NCI-H2107 treated with DMSO at 0.1 percent for 48 hours (cell line): ENCODE results near the gene OR10P1.
"Not testable (repeated sequence)": the region's sequence is repeated elsewhere in the genome, so short reads cannot be mapped to it uniquely, and the experiment has no call there.

Experiments used
- DNase-seq: peaks from one replicate; lab custom pipeline; 2025; ENCODE audit not compliant: unreplicated experiment; lab: John Stamatoyannopoulos, UW

OR10P1 gene

DNA sequence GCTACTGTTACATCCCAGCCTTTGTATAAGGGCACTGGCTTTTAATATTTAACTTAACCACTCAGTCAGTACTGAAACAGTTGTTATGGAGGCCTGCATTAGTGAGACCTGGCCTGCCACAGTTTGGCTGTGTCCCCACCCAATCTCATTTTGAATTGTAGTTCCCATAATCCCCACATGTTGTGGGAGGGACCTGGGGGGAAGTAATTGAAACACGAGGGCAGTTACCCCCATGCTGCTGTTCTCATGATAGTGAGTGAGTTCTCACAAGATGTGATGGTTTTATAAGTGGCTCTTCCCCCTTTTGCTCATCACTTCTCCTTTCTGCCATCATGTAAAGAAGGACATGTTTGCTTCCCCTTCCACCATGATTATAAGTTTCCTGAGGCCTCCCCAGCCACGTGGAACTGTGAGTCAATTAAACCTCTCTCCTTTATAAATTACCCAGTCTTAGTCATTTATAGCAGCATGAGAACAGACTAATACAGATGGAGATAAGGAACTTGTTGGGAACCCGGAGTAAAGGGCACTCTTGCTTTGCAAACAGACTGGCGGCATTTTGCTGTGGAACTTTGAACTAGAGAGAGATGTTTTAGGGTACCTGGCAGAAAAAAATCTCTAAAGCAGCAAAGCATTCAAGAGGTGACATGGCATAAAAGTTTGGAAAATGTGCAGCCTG is 14.1 kb downstream of the OR10P1 start:
- not testable (repeated sequence) for DNase-seq

DNA sequence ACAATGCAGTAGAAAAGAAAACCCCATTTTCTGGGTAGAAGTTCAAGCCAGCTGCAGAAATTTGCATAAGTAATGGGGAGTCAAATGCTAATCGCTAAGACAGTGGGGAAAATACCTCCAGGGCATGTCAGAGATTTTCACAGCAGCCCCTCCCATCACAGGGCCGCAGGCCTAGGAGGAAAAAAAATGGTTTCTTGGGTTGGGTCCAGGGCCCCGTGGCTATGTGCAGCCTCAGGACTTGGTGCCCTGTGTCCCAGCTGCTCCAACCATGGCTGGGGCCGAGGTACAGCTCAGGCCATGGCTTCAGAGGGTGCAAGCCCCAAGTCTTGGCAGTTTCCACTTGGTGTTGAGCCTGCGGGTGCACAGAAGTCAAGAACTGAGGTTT is 14.6 kb downstream of the OR10P1 start:
- no peak for DNase-seq

DNA sequence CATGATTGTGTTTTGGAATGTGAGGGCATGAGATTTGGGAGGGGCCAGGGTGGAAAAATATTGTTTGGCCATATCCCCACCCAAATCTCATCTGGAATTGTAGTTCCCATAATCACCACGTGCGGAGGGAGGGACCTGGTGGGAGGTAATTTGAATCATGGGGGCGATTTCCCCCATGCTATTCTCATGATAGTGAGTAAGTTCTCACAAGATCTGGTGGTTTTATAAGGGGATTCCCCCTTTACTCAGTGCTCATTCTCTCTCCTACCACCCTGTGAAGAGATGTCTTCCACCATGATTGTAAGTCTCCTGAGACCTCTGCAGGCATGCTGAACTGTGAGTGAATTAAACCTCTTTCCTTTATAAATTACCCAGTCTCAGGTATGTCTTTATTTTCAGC is 15.7 kb downstream of the OR10P1 start:
- DNase-seq, result no peak

GRCh38 chr12:55653031-55653430 is 16.3 kb downstream of the OR10P1 start:
- no peak for DNase-seq

- no peak for DNase-seq
These were observed 18.0 kb downstream of the OR10P1 start for GRCh38 chr12:55654511-55655214.

DNA sequence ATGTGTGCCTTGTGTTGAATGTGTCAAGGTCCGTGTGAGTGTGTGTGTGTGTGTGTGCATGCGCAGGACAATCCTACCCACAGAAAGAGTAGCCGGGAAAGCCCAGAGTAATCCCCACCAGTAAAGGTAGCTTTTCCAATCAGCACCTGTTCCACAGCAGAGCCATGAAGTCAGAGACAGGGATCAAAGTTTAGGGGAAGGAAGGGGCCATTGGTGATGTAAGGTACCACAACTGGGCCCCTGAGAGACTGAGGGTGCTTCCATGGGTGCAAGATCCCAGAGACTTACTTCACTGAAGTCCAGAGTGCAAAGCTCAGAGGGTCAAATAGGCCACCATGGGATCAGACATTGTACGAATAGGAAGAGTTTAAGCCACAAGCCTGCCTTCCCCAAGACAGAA is 20.5 kb downstream of the OR10P1 start:
- DNase-seq, result no peak

DNA sequence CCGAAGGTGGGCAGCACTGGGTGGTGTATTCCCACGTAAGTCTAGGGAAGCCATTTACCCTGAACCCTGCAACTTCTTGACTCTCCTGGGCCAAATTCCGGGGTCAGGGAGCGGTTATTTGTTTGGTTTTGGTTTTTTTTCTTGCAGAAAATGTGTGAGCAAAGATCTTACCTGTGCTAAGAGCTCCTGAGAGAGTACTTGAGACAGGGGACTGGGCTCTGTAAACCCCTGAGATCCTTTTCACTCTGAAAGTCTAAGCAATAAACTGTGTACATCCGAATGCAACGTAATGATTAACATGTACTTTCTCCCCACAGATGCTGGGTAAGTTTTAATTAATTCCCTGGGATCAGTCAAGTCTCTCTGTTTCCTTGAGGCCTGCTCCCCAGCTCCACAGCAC is 21.5 kb downstream of the OR10P1 start:
- no peak for DNase-seq

DNA sequence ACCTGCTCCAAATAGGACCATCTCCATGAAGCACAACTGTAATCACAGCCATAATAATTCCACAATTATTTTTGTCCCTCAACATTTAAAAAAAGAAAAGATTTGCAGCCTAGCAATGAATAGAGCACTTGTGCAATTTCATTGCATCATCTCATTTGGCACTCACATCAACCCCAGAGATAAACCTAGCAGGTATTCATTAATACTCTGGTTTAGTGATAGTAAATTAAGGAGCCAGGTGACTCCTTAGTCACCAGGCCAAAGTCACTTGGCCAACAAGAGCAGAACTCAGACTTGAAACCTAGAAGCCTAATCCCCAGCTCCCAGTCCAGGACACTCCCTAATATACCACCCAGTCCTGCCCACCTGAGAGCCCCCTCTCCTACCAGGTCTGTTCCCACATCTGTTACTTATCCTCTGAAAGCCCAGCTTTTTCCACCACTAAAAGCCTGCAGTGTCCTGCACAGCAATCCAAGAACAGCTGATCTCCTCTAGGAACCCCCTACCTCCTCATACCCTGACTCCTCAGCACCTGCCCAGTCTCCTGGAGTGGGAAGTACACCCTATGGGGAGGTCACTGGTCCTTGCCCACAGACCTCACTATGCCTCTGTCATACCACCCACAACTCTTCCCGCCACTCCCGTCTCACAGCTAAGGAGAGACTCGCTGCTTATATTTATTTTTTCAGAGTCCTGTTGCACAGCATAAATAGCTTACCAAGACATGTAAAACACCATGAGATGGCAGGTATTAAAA is 22.1 kb downstream of the OR10P1 start:
- no peak for DNase-seq

GRCh38 chr12:55659486-55660385 is 23.0 kb downstream of the OR10P1 start:
- DNase-seq, result no peak

GRCh38 chr12:55663391-55663790 is 26.7 kb downstream of the OR10P1 start:
- no peak for DNase-seq

DNA sequence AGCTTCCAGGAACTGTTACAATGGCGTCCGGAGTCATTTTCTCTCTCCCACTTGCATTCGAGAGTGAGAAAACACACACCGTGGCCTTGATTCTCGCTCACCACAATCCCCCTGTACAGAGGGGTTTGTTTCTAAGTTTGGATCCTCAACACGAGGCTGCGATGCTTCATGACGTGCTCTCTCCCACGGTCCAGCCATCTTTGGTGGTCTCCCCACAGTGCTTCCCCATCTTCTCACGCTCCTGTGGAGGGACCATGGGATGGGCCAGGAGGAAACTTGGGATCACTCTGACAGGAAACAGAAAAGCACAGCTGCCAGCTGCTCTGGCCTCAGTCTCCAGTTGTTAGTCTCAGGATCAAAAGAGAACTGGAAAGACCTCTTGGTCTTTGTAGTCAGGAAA is 28.1 kb downstream of the OR10P1 start:
- no peak for DNase-seq

GRCh38 chr12:55666508-55666907 is 29.8 kb downstream of the OR10P1 start:
- no peak for DNase-seq

DNA sequence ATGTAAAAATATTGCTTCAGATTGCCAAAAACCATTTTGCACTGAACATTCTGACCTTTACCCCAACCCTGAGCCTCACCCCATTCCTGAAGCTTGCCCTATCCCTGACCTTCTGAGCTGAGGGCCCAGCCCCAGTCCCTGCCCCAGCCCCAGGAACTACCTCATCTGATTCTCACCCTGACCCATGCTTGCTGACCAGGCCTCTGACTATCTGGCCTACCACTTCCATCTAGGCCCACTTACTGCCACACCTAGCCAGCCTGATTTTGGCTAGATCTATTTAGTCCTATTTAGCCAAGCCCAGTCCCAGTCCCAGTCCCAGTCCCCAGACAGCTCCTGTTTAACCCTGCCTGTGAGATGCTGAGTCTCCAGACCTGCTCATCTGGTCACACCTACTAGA is 33.6 kb downstream of the OR10P1 start:
- no peak for DNase-seq

- no peak for DNase-seq
These were observed 35.1 kb downstream of the OR10P1 start for GRCh38 chr12:55671746-55672145.

GRCh38 chr12:55673638-55674037 is 36.9 kb downstream of the OR10P1 start:
- DNase-seq, result no peak

GRCh38 chr12:55675666-55676065 is 39.0 kb downstream of the OR10P1 start:
- no peak for DNase-seq

GRCh38 chr12:55676707-55677106 is 40.0 kb downstream of the OR10P1 start:
- DNase-seq, result no peak

DNA sequence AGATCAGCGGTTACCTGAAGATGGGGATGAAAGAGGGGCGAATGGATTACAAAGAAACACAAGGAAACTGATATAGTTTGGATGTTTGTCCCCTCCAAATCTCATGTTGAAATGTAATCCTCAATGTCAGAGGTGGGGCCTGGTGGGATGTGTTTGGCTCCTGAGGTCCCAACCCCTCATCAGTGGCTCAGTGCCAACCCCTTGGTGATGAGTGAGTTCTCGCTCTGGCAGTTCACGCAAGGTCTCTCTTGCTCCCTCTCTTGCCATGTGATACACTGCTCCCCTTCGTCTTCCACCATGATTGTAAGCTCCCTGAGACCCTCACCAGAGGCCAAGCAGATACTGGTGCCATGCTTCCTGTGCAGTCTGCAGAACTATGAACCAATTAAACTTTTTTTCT is 43.0 kb downstream of the OR10P1 start:
- DNase-seq, result no peak

- no peak for DNase-seq
These were observed 44.7 kb downstream of the OR10P1 start for GRCh38 chr12:55681142-55682077.
